ENCODE results near the gene GALNT18. TPM values are rescaled to one million over a fixed set of nuclear protein-coding genes. Genes with fewer than 3 reads are reported as not detected.

The GALNT18 gene
- polyA plus RNA-seq, 1 experiment = 4.8 TPM

DNA sequence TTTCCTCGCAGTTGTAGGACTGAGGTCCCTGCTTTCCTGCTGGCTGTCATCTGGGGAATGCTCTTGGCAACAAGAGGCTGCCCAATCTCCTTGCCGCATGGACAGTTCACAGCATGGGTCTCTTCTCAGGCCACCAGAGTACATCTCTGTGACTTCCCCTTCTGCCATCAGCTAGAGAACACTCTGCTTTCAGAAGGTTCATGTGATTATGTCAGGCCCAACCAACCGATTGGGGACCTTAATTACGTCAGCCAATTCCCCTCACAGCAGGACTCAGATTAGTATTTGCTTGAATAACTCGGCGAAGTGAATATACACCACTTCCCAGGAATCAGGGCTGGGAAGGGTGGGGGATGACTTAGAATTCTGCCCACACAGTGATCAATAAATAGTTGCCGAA is 206.8 kb downstream of the GALNT18 start:
- H3K27me3 ChIP-seq (ENCODE audit: control insufficient read depth, insufficient read depth, low read length) = peaks cover 2% of the 10 kb centered on the region

DNA sequence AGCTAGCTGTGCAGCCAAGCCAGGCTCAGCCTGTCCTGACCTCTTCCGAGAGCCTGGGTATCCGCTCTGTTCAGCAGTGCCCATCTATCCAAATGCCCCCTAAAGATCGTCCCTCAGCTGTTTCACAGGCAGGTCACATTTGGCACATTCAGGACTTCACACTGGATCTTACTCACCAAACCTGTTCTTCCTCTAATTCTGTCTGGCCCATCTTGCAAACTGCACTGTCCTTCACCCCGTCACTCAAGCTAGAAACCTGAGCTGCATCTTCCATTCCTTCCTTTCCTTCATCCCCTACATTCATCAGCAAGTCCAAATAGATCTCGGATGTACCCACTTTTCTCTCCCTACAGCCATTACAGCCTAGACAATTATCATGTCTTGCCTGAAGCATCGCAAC is 208.0 kb downstream of the GALNT18 start:
- H3K9me3 ChIP-seq (ENCODE audit: control insufficient read depth, insufficient read depth, low read length) = no peaks in the 10 kb centered on the region
- ChIA-PET CTCF (no interaction called here), POLR2A (no interaction called here)

More for the DNA sequence above, 206.8 kb downstream of the GALNT18 start:
- POLR2A ChIA-PET = no interaction called here
- Histone ChIP-seq H3K4me3 (ENCODE audit: low read depth, low read length) (no peak overlapping the region), H3K9me3 (ENCODE audit: control insufficient read depth, insufficient read depth, low read length) (no peaks in the 10 kb centered on the region), H3K27ac (ENCODE audit: low read depth, low read length) (no peak overlapping the region)
- CTCF ChIA-PET = no interaction called here
- no peak for DNase-seq (ENCODE audit: low read depth, low spot score)
- no peak for TF ChIP-seq CTCF (IDR thresholded peaks at IDR 0.05; ENCODE audit: low read depth, low read length)

DNA sequence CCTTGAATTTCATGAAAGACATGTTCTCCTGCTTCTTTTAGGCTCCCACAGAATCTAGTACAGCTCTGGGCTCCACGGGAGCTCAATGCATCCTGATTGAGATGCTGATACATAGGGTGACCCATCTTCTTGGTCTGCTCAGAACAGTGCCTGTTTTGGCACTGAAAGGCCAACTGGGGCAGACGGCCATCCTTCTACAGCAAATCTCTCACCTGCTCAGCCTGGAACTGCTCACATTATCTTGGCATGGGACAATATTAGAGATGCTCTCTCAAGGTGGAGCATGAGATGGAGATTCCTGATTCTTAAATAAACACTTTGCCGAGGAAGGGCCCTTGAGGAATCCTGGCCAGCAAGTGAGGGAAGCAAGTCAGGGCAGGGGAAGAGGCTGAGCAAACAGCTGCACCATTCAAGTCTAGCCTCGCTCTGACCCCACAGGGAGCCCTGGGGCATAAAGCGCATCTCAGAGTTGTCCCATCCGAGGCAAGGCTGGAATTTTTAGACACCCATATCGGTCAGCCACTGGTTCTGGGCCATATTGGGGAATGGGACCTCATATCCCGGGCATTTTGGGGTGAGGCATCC is 210.3 kb downstream of the GALNT18 start:
- Histone ChIP-seq H3K27me3 (ENCODE audit: control insufficient read depth, insufficient read depth, low read length) (peaks cover 2% of the 10 kb centered on the region), H3K4me3 (ENCODE audit: low read depth, low read length) (no peak overlapping the region), H3K27ac (ENCODE audit: low read depth, low read length) (no peak overlapping the region), H3K9me3 (ENCODE audit: control insufficient read depth, insufficient read depth, low read length) (no peaks in the 10 kb centered on the region)
- DNase-seq (ENCODE audit: low read depth, low spot score) = no peak
- CTCF ChIA-PET = no interaction called here
- POLR2A ChIA-PET = no interaction called here
- no peak for TF ChIP-seq CTCF (IDR thresholded peaks at IDR 0.05; ENCODE audit: low read depth, low read length)

More for the DNA sequence above, 208.0 kb downstream of the GALNT18 start:
- no peak for DNase-seq (ENCODE audit: low read depth, low spot score)
- Histone ChIP-seq H3K27me3 (ENCODE audit: control insufficient read depth, insufficient read depth, low read length) (peaks cover 2% of the 10 kb centered on the region), H3K4me3 (ENCODE audit: low read depth, low read length) (no peak overlapping the region), H3K27ac (ENCODE audit: low read depth, low read length) (no peak overlapping the region)
- no peak for TF ChIP-seq CTCF (IDR thresholded peaks at IDR 0.05; ENCODE audit: low read depth, low read length)

- DNase-seq (ENCODE audit: low read depth, low spot score) = no peak
- CTCF ChIA-PET = no interaction called here
- POLR2A ChIA-PET = no interaction called here
- Histone ChIP-seq H3K27me3 (ENCODE audit: control insufficient read depth, insufficient read depth, low read length) (peaks cover 2% of the 10 kb centered on the region), H3K4me3 (ENCODE audit: low read depth, low read length) (no peak overlapping the region), H3K27ac (ENCODE audit: low read depth, low read length) (no peak overlapping the region), H3K9me3 (ENCODE audit: control insufficient read depth, insufficient read depth, low read length) (no peaks in the 10 kb centered on the region)
- no peak for TF ChIP-seq CTCF (IDR thresholded peaks at IDR 0.05; ENCODE audit: low read depth, low read length)
These were observed 211.9 kb downstream of the GALNT18 start for GRCh38 chr11:11409901-11410300.

- CTCF ChIA-PET = no interaction called here
- Histone ChIP-seq H3K4me3 (ENCODE audit: low read depth, low read length) (no peak overlapping the region), H3K9me3 (ENCODE audit: control insufficient read depth, insufficient read depth, low read length) (no peaks in the 10 kb centered on the region), H3K27ac (ENCODE audit: low read depth, low read length) (no peak overlapping the region), H3K27me3 (ENCODE audit: control insufficient read depth, insufficient read depth, low read length) (peaks cover 2% of the 10 kb centered on the region)
- POLR2A ChIA-PET = no interaction called here
- DNase-seq (ENCODE audit: low read depth, low spot score) = no peak
- TF ChIP-seq CTCF (IDR thresholded peaks at IDR 0.05; ENCODE audit: low read depth, low read length) = no peak
These were observed 212.6 kb downstream of the GALNT18 start for GRCh38 chr11:11409224-11409623.

All from AG04450 (cell line).